HepG2 (cell line): ENCODE measurements around the gene TRMT1. TPM values are rescaled to one million over a fixed set of nuclear protein-coding genes. Genes with fewer than 3 reads are reported as not detected.

Source experiments
- AKAP8 ChIP-seq: sonication (generic); formaldehyde crosslinking; IDR thresholded peaks from 2 replicates; pipeline ENCODE4 v1.5.1; 2020; ENCODE audit warnings: mild to moderate bottlenecking, missing genetic modification reagents
- FOSL1 ChIP-seq: sonication (generic); formaldehyde crosslinking; IDR thresholded peaks from 2 replicates; pipeline ENCODE4 v1.9.0; 2021; ENCODE audit warnings: missing genetic modification reagents, borderline replicate concordance
- GATA4 ChIP-seq: sonication (generic); IDR thresholded peaks from 2 replicates; pipeline ENCODE4 v1.6.1; 2016; ENCODE audit warnings: antibody characterized with exemption, low read depth, borderline replicate concordance
- HMG20B ChIP-seq: conservative IDR thresholded peaks from 2 replicates; pipeline ENCODE4 v1.6.1; 2016; ENCODE audit warnings: missing genetic modification reagents, missing compliant biosample characterization
- IKZF1 ChIP-seq: fragments of 450-650 bp; IDR thresholded peaks from 2 replicates; pipeline ENCODE4 v1.7.1; 2016
- ZNF547 ChIP-seq: sonication (generic); formaldehyde crosslinking; IDR thresholded peaks from 2 replicates; pipeline ENCODE4 v1.5.1; 2020; ENCODE audit warnings: mild to moderate bottlenecking, missing genetic modification reagents
- ZNF562 ChIP-seq: sonication (generic); formaldehyde crosslinking; IDR thresholded peaks from 2 replicates; pipeline ENCODE4 v1.8.0; 2022; ENCODE audit warnings: missing genetic modification reagents, borderline replicate concordance
- polyA plus RNA-seq, 8 experiments: library from polyadenylated mRNA; depleted of rRNA in 3 of 8; stranded (reverse) in 7 of 8; unstranded in 1 of 8; fragments of >200 nt; fragmentation: Illumina TruSeq in 4 of 8; extraction: Trizol in 4 of 8; gene quantifications; 2 replicates each; pipeline versions ENCODE4 v1.2.1 to v1.2.3, GENCODE V29; 2011 to 2016; ENCODE audit warnings: low read depth in 4 of 8, missing spikeins in 1 of 8, mixed read lengths in 1 of 8; ENCODE audit not compliant: insufficient read depth in 1 of 8
- total RNA-seq, 5 experiments: library from RNA; depleted of rRNA; stranded (reverse); fragments of >200 nt; fragmentation: Illumina TruSeq; extraction: Trizol; gene quantifications; 2 replicates each; pipeline ENCODE4 v1.2.3, GENCODE V29; 2016; ENCODE audit warnings: low read depth in 1 of 5
- TF ChIP-seq, protein P1 (sequence below): sonication (generic); formaldehyde crosslinking; IDR thresholded peaks from 2 replicates; pipeline ENCODE4 v1.4.0; 2020; ENCODE audit warnings: mild to moderate bottlenecking, missing genetic modification reagents, borderline replicate concordance
- TF ChIP-seq, protein P2 (sequence below): sonication (generic); formaldehyde crosslinking; IDR thresholded peaks from 2 replicates; pipeline ENCODE4 v1.4.0; 2020; ENCODE audit warnings: missing genetic modification reagents
- TF ChIP-seq, protein P3 (sequence below): sonication (generic); formaldehyde crosslinking; IDR thresholded peaks from 2 replicates; pipeline ENCODE4 v1.4.0; 2020; ENCODE audit warnings: mild to moderate bottlenecking, missing genetic modification reagents
- TF ChIP-seq, protein P4 (sequence below): sonication (generic); formaldehyde crosslinking; IDR thresholded peaks from 2 replicates; pipeline ENCODE4 v1.4.0; 2020; ENCODE audit warnings: missing genetic modification reagents
- TF ChIP-seq, protein P5 (sequence below): sonication (generic); formaldehyde crosslinking; IDR thresholded peaks from 2 replicates; pipeline ENCODE4 v1.5.0; 2020; ENCODE audit warnings: missing genetic modification reagents

Gene TRMT1
- total and polyA plus RNA-seq, 2 of the 13 experiments (the other 11 are each of a cell fraction or from before 2014, with no cell fraction given), result 35.5 to 44.1 TPM

DNA sequence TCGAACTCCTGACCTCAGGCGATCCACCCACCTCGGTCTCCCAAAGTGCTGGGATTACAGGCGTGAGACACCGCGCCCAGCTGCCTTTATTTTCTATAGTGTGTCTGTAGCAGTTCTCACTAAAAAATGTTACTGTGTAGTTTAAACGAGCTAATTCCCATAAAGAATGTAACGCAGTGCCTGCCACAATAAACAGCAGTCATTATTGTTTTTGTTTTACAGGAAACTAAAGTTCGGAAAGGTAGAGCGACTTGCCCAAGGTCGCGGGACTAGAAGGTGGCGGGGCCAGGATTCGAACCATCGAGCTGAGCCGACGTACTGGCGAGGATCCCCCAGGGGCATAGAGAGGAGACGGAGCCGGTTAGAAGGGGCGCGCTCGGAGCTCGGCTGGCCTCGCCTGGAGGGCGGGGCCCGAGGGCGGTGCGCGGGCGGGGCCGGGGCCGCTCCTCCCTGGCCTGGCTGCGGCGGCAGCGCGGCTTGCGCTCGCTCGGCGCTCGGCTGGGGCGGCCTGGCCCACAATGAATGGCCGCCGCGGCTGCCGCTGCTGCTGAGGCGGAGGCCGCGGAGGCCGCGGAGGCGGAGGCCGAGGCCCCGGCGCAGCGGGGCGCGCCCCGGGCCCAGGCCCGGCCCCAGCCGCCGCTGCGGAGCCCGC lies 1.4 kb upstream of the TRMT1 start, which contains the start of gene NACC1 (continued):
- TF ChIP-seq, protein P1, sequence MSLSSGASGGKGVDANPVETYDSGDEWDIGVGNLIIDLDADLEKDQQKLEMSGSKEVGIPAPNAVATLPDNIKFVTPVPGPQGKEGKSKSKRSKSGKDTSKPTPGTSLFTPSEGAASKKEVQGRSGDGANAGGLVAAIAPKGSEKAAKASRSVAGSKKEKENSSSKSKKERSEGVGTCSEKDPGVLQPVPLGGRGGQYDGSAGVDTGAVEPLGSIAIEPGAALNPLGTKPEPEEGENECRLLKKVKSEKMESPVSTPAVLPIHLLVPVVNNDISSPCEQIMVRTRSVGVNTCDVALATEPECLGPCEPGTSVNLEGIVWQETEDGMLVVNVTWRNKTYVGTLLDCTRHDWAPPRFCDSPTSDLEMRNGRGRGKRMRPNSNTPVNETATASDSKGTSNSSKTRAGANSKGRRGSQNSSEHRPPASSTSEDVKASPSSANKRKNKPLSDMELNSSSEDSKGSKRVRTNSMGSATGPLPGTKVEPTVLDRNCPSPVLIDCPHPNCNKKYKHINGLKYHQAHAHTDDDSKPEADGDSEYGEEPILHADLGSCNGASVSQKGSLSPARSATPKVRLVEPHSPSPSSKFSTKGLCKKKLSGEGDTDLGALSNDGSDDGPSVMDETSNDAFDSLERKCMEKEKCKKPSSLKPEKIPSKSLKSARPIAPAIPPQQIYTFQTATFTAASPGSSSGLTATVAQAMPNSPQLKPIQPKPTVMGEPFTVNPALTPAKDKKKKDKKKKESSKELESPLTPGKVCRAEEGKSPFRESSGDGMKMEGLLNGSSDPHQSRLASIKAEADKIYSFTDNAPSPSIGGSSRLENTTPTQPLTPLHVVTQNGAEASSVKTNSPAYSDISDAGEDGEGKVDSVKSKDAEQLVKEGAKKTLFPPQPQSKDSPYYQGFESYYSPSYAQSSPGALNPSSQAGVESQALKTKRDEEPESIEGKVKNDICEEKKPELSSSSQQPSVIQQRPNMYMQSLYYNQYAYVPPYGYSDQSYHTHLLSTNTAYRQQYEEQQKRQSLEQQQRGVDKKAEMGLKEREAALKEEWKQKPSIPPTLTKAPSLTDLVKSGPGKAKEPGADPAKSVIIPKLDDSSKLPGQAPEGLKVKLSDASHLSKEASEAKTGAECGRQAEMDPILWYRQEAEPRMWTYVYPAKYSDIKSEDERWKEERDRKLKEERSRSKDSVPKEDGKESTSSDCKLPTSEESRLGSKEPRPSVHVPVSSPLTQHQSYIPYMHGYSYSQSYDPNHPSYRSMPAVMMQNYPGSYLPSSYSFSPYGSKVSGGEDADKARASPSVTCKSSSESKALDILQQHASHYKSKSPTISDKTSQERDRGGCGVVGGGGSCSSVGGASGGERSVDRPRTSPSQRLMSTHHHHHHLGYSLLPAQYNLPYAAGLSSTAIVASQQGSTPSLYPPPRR, result no peak
- TF ChIP-seq, protein P2, sequence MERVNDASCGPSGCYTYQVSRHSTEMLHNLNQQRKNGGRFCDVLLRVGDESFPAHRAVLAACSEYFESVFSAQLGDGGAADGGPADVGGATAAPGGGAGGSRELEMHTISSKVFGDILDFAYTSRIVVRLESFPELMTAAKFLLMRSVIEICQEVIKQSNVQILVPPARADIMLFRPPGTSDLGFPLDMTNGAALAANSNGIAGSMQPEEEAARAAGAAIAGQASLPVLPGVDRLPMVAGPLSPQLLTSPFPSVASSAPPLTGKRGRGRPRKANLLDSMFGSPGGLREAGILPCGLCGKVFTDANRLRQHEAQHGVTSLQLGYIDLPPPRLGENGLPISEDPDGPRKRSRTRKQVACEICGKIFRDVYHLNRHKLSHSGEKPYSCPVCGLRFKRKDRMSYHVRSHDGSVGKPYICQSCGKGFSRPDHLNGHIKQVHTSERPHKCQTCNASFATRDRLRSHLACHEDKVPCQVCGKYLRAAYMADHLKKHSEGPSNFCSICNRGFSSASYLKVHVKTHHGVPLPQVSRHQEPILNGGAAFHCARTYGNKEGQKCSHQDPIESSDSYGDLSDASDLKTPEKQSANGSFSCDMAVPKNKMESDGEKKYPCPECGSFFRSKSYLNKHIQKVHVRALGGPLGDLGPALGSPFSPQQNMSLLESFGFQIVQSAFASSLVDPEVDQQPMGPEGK (CRISPR knock-in tag), result no peak; the same call in 1 of the 2 replicates
- TF ChIP-seq FOSL1 (CRISPR knock-in tag), result no peak
- TF ChIP-seq IKZF1, result no peak
- TF ChIP-seq ZNF562 (CRISPR knock-in tag), result no peak
- TF ChIP-seq, protein P3, sequence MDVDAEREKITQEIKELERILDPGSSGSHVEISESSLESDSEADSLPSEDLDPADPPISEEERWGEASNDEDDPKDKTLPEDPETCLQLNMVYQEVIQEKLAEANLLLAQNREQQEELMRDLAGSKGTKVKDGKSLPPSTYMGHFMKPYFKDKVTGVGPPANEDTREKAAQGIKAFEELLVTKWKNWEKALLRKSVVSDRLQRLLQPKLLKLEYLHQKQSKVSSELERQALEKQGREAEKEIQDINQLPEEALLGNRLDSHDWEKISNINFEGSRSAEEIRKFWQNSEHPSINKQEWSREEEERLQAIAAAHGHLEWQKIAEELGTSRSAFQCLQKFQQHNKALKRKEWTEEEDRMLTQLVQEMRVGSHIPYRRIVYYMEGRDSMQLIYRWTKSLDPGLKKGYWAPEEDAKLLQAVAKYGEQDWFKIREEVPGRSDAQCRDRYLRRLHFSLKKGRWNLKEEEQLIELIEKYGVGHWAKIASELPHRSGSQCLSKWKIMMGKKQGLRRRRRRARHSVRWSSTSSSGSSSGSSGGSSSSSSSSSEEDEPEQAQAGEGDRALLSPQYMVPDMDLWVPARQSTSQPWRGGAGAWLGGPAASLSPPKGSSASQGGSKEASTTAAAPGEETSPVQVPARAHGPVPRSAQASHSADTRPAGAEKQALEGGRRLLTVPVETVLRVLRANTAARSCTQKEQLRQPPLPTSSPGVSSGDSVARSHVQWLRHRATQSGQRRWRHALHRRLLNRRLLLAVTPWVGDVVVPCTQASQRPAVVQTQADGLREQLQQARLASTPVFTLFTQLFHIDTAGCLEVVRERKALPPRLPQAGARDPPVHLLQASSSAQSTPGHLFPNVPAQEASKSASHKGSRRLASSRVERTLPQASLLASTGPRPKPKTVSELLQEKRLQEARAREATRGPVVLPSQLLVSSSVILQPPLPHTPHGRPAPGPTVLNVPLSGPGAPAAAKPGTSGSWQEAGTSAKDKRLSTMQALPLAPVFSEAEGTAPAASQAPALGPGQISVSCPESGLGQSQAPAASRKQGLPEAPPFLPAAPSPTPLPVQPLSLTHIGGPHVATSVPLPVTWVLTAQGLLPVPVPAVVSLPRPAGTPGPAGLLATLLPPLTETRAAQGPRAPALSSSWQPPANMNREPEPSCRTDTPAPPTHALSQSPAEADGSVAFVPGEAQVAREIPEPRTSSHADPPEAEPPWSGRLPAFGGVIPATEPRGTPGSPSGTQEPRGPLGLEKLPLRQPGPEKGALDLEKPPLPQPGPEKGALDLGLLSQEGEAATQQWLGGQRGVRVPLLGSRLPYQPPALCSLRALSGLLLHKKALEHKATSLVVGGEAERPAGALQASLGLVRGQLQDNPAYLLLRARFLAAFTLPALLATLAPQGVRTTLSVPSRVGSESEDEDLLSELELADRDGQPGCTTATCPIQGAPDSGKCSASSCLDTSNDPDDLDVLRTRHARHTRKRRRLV (CRISPR knock-in tag), result no peak
- TF ChIP-seq, protein P4, sequence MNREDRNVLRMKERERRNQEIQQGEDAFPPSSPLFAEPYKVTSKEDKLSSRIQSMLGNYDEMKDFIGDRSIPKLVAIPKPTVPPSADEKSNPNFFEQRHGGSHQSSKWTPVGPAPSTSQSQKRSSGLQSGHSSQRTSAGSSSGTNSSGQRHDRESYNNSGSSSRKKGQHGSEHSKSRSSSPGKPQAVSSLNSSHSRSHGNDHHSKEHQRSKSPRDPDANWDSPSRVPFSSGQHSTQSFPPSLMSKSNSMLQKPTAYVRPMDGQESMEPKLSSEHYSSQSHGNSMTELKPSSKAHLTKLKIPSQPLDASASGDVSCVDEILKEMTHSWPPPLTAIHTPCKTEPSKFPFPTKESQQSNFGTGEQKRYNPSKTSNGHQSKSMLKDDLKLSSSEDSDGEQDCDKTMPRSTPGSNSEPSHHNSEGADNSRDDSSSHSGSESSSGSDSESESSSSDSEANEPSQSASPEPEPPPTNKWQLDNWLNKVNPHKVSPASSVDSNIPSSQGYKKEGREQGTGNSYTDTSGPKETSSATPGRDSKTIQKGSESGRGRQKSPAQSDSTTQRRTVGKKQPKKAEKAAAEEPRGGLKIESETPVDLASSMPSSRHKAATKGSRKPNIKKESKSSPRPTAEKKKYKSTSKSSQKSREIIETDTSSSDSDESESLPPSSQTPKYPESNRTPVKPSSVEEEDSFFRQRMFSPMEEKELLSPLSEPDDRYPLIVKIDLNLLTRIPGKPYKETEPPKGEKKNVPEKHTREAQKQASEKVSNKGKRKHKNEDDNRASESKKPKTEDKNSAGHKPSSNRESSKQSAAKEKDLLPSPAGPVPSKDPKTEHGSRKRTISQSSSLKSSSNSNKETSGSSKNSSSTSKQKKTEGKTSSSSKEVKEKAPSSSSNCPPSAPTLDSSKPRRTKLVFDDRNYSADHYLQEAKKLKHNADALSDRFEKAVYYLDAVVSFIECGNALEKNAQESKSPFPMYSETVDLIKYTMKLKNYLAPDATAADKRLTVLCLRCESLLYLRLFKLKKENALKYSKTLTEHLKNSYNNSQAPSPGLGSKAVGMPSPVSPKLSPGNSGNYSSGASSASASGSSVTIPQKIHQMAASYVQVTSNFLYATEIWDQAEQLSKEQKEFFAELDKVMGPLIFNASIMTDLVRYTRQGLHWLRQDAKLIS (CRISPR knock-in tag), result no peak
- TF ChIP-seq HMG20B, result no peak
- TF ChIP-seq AKAP8 (CRISPR knock-in tag), result no peak
- no peak for TF ChIP-seq ZNF547 (CRISPR knock-in tag)
- no peak for TF ChIP-seq GATA4
- TF ChIP-seq, protein P5, sequence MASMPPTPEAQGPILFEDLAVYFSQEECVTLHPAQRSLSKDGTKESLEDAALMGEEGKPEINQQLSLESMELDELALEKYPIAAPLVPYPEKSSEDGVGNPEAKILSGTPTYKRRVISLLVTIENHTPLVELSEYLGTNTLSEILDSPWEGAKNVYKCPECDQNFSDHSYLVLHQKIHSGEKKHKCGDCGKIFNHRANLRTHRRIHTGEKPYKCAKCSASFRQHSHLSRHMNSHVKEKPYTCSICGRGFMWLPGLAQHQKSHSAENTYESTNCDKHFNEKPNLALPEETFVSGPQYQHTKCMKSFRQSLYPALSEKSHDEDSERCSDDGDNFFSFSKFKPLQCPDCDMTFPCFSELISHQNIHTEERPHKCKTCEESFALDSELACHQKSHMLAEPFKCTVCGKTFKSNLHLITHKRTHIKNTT (CRISPR knock-in tag), result no peak
